ENCODE results near the gene NSMF.

NSMF gene

DNA sequence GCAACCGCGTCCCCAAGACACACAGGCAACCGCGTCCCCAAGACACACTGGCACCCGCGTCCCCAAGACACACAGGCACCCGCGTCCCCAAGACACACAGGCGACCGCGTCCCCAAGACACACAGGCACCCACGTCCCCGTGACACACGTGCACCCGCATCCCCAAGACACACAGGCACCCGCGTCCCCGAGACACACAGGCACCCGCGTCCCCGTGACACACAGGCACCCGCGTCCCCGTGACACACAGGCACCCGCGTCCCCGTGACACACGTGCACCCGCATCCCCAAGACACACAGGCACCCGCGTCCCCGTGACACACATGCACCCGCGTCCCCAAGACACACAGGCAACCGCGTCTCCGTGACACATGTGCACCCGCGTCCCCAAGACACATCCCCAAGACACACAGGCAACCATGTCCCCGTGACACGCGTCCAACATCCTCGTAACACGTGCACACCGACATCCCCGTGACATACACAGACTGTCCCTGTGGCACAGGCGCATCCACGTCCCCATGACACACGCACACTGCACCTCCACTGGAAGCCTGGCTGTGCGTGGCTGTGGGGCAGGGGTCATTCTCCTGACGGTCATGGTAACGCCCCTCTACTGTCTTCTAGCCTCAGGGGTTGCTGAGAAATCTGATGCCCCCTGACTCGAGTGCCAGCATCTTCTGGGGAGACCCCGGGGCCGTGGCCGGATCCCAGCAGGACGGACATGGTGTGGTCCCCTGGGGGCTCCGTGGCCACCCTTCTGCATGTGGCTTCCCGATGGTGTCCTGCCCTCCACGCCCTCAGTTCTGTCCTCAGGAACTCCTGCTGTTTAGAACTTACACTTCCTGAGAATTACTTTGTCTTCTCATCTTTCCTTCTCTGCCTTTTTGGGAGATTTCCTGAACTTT is 60.3 kb downstream of the NSMF start:
- DNase-seq: no peak

GRCh38 chr9:137397675-137398423 is 61.3 kb downstream of the NSMF start:
- no peak for DNase-seq

All from anterior cingulate cortex (tissue), 58 donors.